Thymus (tissue), 11 donors: ENCODE data around the gene GPR89B. TPM values are rescaled to one million over a fixed set of nuclear protein-coding genes. Genes with fewer than 3 reads are reported as not detected.

Experiments used
- DNase-seq, 9 donors: peaks; one replicate each; pipeline ENCODE4 v3.0.0-alpha.2; 2013; ENCODE audit warnings: low spot score in 9 of 9, low read depth in 6 of 9, missing footprints in 1 of 9
- H3K27ac ChIP-seq, 2 donors: one replicate each; pipeline ENCODE4 v1.5.1; 2013; ENCODE audit warnings: control low read depth in 1 of 2, low read depth in 1 of 2, low read length in 1 of 2, mild to moderate bottlenecking in 1 of 2, moderate library complexity in 1 of 2
- H3K27me3 ChIP-seq, 2 donors: one replicate each; pipeline ENCODE4 v1.5.1; 2013; ENCODE audit warnings: low read length in 1 of 2; ENCODE audit not compliant: control insufficient read depth in 2 of 2, insufficient read depth in 1 of 2
- H3K36me3 ChIP-seq, 2 donors: one replicate each; pipeline ENCODE4 v1.5.1; 2013; ENCODE audit warnings: low read length in 1 of 2, mild to moderate bottlenecking in 1 of 2, moderate library complexity in 1 of 2; ENCODE audit not compliant: control insufficient read depth in 2 of 2, insufficient read depth in 2 of 2
- H3K4me1 ChIP-seq, 2 donors: one replicate each; pipeline ENCODE4 v1.5.1; 2013; ENCODE audit warnings: low read length in 2 of 2; ENCODE audit not compliant: control insufficient read depth in 2 of 2, insufficient read depth in 2 of 2
- H3K4me3 ChIP-seq, 2 donors: one replicate each; pipeline ENCODE4 v1.5.1; 2013; ENCODE audit warnings: low read length in 2 of 2, control low read depth in 1 of 2, mild to moderate bottlenecking in 1 of 2
- H3K9me3 ChIP-seq, 2 donors: one replicate each; pipeline ENCODE4 v1.5.1; 2013; ENCODE audit warnings: low read length in 1 of 2, mild to moderate bottlenecking in 1 of 2; ENCODE audit not compliant: control insufficient read depth in 2 of 2, insufficient read depth in 1 of 2
- WGBS: extraction: QIAGEN DNeasy Blood & Tissue Kit; methylation state at CpG from one replicate; pipeline ENCODE4 v1.1.7; 2013; 5-methylcytosine and 5-hydroxymethylcytosine counted together
- polyA plus RNA-seq: library from polyadenylated mRNA; stranded (reverse); fragments of 200-250 nt; gene quantifications from one replicate; pipeline ENCODE4 v1.2.3, GENCODE V29; 2013
- total RNA-seq: library from RNA; stranded (reverse); fragments of 120-200 nt; gene quantifications from one replicate; pipeline ENCODE4 v1.2.4, GENCODE V29; 2013
- donor health status: healthy.

GPR89B gene
- total and polyA plus RNA-seq, 2 donors, result 30.9 to 31.5 TPM

DNA sequence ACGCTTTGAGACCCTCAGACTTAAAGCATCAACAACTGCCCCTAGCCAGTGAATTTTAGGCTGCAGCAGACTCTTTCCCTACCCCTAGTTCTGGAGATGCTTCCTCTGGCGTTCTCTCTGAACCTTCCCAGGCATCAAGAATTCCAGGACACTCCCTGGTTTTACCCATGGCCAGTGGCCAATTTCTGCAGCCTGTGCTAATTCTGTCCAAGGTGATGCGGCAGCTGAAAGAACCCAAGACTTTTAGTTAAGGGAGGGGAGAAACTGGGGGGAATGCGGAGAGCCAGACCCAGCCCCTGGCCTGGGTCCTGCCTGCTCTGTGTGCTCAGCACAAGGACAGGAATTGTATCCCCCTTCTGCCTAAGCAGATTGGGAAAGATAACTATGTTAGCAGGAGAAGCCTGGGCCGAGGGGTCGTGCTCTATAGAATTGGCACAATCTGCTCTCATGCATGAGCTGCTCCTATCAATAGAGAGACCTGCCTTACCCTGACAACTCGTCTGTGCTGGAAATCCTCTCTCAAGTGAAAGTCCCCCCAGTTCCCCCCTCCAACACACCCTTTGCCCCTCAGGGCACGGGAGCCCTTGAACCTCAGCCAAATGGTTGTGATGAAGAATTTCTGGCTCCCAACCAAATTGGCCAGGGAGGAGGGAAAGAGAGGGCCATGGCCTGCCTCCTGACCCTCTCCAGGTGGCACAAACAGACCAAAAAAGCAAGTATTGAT, 31.0 kb upstream of the GPR89B start:
- Histone ChIP-seq H3K36me3 (no peaks in the 10 kb centered on the region), H3K4me3 (no peak overlapping the region), H3K27ac (no peak overlapping the region), H3K4me1 (no peaks in the 10 kb centered on the region), H3K27me3 (no peaks in the 10 kb centered on the region), H3K9me3 (no peaks in the 10 kb centered on the region)
- no peak for DNase-seq
- 86% methylated on average over 8 of the region's 8 CpGs for WGBS

DNA sequence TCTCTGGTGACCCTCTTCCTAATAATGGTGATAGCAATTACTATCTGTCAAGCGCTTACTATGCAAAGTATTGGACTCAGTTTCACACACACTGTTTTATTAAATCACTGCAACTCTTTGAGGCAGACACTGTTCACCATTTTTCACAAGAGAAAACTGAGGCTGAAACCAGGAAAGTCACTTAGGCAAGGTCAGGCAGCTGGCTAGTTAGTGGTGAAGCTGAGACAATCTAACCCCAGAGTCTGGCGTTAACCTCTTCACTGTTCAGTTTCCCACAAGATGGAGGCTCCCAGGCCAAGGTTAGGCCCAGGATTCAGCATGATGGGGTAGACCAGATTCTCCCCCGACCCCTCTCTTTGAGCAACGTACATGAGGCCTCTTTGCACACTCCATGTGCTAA, 30.4 kb upstream of the GPR89B start:
- Histone ChIP-seq H3K27ac (no peak overlapping the region), H3K4me3 (no peak overlapping the region), H3K9me3 (no peaks in the 10 kb centered on the region), H3K4me1 (no peaks in the 10 kb centered on the region), H3K36me3 (no peaks in the 10 kb centered on the region), H3K27me3 (no peaks in the 10 kb centered on the region)
- WGBS, result 95% methylated on average over 4 of the region's 4 CpGs
- no peak for DNase-seq

DNA sequence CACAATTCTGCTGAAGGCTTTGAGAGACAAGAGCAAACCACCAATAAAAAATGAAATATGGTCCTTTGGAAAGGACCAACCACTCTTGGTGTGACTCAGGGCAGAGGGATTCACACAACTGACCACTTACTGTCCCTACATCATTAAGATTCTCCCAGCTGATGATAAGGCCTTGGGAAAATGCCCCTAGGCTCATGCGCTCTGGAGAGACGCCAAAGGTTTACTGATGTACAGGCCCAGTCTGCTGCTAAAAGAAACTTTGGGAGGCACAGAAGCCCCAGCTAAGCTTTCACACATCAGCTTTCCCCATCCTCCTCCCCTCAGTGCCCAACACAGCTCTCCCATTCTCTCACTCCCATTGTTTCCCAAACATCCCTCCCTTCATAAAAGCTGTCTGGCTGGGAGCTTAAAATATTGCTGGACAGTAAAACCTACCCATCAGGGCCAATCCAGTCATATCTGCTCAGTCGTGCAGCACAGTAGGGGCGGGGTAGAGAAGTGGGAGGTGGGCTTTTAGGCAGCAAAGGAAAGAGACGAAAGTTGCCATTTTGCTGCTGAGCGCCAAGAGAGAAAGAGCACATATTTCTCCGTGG, 25.9 kb upstream of the GPR89B start, which contains the start of gene GJA8:
Gene GJA8 (plus strand): TSS at position 543 of the 593 bp plus-strand sequence. CDS start 5,161 bp downstream, outside the sequence.
- DNase-seq, result no peak

GRCh38 chr1:147904726-147905125, 23.5 kb upstream of the GPR89B start:
- no peak for DNase-seq
- Histone ChIP-seq H3K36me3 (no peaks in the 10 kb centered on the region), H3K4me3 (no peak overlapping the region), H3K9me3 (no peaks in the 10 kb centered on the region), H3K27me3 (no peaks in the 10 kb centered on the region), H3K4me1 (no peaks in the 10 kb centered on the region), H3K27ac (no peak overlapping the region)
- WGBS, result 70% methylated on average over 3 of the region's 3 CpGs

More for the DNA sequence above, 25.9 kb upstream of the GPR89B start, which contains the start of gene GJA8:
- Histone ChIP-seq H3K4me1 (no peaks in the 10 kb centered on the region), H3K27ac (no peak within 1 kb of the TSS), H3K27me3 (no peaks in the 10 kb centered on the region), H3K9me3 (no peaks in the 10 kb centered on the region), H3K4me3 (no peak within 1 kb of the TSS), H3K36me3 (no peaks in the 10 kb centered on the region)
- 98% methylated on average over 7 of the region's 7 CpGs for WGBS

GRCh38 chr1:147907786-147908509, 20.3 kb upstream of the GPR89B start:
- no peak overlapping the region for H3K4me3 ChIP-seq
- no peaks in the 10 kb centered on the region for H3K27me3 ChIP-seq
- H3K4me1 ChIP-seq, result no peaks in the 10 kb centered on the region
- no peak overlapping the region for H3K27ac ChIP-seq
- 91% methylated on average over 44 of the region's 44 CpGs for WGBS
- no peaks in the 10 kb centered on the region for H3K9me3 ChIP-seq
- no peaks in the 10 kb centered on the region for H3K36me3 ChIP-seq
- no peak for DNase-seq

GRCh38 chr1:147912553-147912952, 15.7 kb upstream of the GPR89B start:
- no peaks in the 10 kb centered on the region for H3K9me3 ChIP-seq
- no peak for DNase-seq
- H3K27me3 ChIP-seq, result no peaks in the 10 kb centered on the region
- no peaks in the 10 kb centered on the region for H3K4me1 ChIP-seq
- no peak overlapping the region for H3K4me3 ChIP-seq
- no peaks in the 10 kb centered on the region for H3K36me3 ChIP-seq
- no peak overlapping the region for H3K27ac ChIP-seq
- WGBS, result 96% methylated on average over 2 of the region's 2 CpGs

DNA sequence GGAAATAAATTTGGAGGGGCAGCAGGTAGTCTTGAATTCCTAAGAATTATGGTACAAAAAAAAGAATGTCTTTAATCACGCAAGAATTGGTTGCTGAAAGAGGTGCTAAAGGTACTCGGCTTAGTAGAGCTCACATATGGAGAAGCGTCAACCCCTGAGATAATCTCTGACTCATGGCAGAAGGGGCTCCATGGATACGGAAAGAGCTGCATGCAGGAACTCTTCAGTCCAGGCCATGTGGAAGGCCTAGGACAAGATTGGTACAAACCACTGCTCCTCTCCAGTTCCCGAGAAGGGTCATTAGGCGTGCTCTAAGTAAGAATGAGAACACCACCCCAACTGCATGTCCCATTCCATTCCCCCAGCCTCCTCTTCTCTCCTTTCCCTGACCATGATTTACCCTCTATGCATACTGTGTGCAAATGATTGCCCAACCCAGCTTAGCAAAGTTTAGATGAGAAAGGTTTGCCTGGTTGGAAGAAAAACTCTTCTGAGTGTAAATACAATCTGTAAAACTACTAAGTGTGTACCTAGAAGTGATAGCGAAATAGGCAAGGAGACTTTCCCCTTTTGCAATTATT, 14.8 kb upstream of the GPR89B start:
- no peaks in the 10 kb centered on the region for H3K36me3 ChIP-seq
- no peak overlapping the region for H3K27ac ChIP-seq
- no peaks in the 10 kb centered on the region for H3K27me3 ChIP-seq
- DNase-seq, result no peak
- 97% methylated on average over 7 of the region's 7 CpGs for WGBS
- no peaks in the 10 kb centered on the region for H3K4me1 ChIP-seq
- H3K4me3 ChIP-seq, result no peak overlapping the region
- no peaks in the 10 kb centered on the region for H3K9me3 ChIP-seq

- H3K4me1 ChIP-seq, result no peaks in the 10 kb centered on the region
- no peak overlapping the region for H3K4me3 ChIP-seq
- H3K36me3 ChIP-seq, result no peaks in the 10 kb centered on the region
- H3K27ac ChIP-seq, result no peak overlapping the region
- no peaks in the 10 kb centered on the region for H3K9me3 ChIP-seq
- DNase-seq, result no peak
- H3K27me3 ChIP-seq, result no peaks in the 10 kb centered on the region
- WGBS, result 92% methylated on average over 6 of the region's 6 CpGs
Measured at GRCh38 chr1:147919896-147920295, 8.3 kb upstream of the GPR89B start.

GRCh38 chr1:147924813-147925212, 3.4 kb upstream of the GPR89B start:
- Histone ChIP-seq H3K27ac (no peak overlapping the region), H3K36me3 (no peaks in the 10 kb centered on the region), H3K27me3 (no peaks in the 10 kb centered on the region), H3K4me1 (no peaks in the 10 kb centered on the region), H3K4me3 (no peak overlapping the region), H3K9me3 (no peaks in the 10 kb centered on the region)
- DNase-seq, result no peak
- WGBS, result 94% methylated on average over 1 of the region's 1 CpG
